AG04449 (cell line): Measurements from ENCODE around the gene HK1.
"Not testable (repeated sequence)": the region's sequence is repeated elsewhere in the genome, so short reads cannot be mapped to it uniquely, and the experiment has no call there.

ENCODE experiments used
- CTCF ChIA-PET: fragments of 350-600 bp; formaldehyde crosslinking; extraction: SDS; loops from one replicate; lab custom pipeline; 2021; ENCODE audit warnings: antibody characterized with exemption; lab: Yijun Ruan, JAX
- POLR2A ChIA-PET: fragments of 400-600, 350-600 bp; formaldehyde crosslinking; extraction: SDS; loops from one replicate; lab custom pipeline; 2020; ENCODE audit warnings: antibody characterized with exemption, inconsistent platforms; lab: Yijun Ruan, JAX
- DNase-seq: peaks from one replicate; pipeline ENCODE4 v3.0.0-alpha.2; 2010; ENCODE audit warnings: low read depth, low spot score
- H3K4me3 ChIP-seq: 2 replicates; pipeline ENCODE4 v1.5.1; 2011; ENCODE audit warnings: low read depth, mild to moderate bottlenecking, control low read depth, low read length
- CTCF ChIP-seq: IDR thresholded peaks from one replicate; pipeline ENCODE4 v1.5.1; 2011; ENCODE audit warnings: mild to moderate bottlenecking, moderate library complexity, low read length, control low read depth, inconsistent platforms; ENCODE audit not compliant: insufficient read depth; ENCODE audit errors: missing control alignments

Gene HK1

GRCh38 chr10:69270990-69271389 lies 7.3 kb upstream of the HK1 start:
- TF ChIP-seq CTCF = no peak
- ChIA-PET CTCF (interaction anchor here (0.6 kb wide), 1 partner anchor 133 kb away, joined by 3 read pairs; no protein-coding TSS in a partner anchor), POLR2A (no interaction called here)
- no peak for DNase-seq
- no peak overlapping the region for H3K4me3 ChIP-seq

- no peak for TF ChIP-seq CTCF
- no peak overlapping the region for H3K4me3 ChIP-seq
- DNase-seq = no peak
- ChIA-PET POLR2A (no interaction called here), CTCF (interaction anchor here (0.9 kb wide), 1 partner anchor 120 kb away, joined by 3 read pairs; no protein-coding TSS in a partner anchor)
Observed at GRCh38 chr10:69272624-69273023, 5.7 kb upstream of the HK1 start.

- H3K4me3 ChIP-seq = no peak overlapping the region
- CTCF ChIA-PET = no interaction called here
- DNase-seq = no peak
- POLR2A ChIA-PET = no interaction called here
- TF ChIP-seq CTCF = no peak
Observed at GRCh38 chr10:69275444-69275843, 2.9 kb upstream of the HK1 start.

- CTCF ChIA-PET = no interaction called here
- DNase-seq = no peak
- POLR2A ChIA-PET = no interaction called here
Observed at GRCh38 chr10:69276503-69276902, 1.8 kb upstream of the HK1 start.

GRCh38 chr10:69279110-69279509 lies 814 bp downstream of the HK1 start:
- DNase-seq = no peak
- ChIA-PET POLR2A (interaction anchor here (1.3 kb wide), 1 partner anchor 10 kb away, joined by 3 read pairs; no protein-coding TSS in a partner anchor), CTCF (interaction anchor here (1.1 to 1.6 kb wide), 3 partner anchors 9 to 129 kb away, joined by 3 to 4 read pairs (median 3); no protein-coding TSS in a partner anchor)
- no peak overlapping the region for H3K4me3 ChIP-seq
- no peak for TF ChIP-seq CTCF

More at GRCh38 chr10:69276503-69276902, 1.8 kb upstream of the HK1 start:
- no peak for TF ChIP-seq CTCF
- H3K4me3 ChIP-seq = no peak overlapping the region

- TF ChIP-seq CTCF = no peak
- H3K4me3 ChIP-seq = no peak overlapping the region
- POLR2A ChIA-PET = no interaction called here
- no peak for DNase-seq
- CTCF ChIA-PET = interaction anchor here (0.9 kb wide), 1 partner anchor 12 kb away, joined by 3 read pairs; no protein-coding TSS in a partner anchor
Observed at GRCh38 chr10:69281507-69282413, 3.5 kb downstream of the HK1 start.

- DNase-seq, POLR2A ChIA-PET, H3K4me3 ChIP-seq, CTCF ChIA-PET: not testable (repeated sequence)
Observed at GRCh38 chr10:69284402-69284801, 6.1 kb downstream of the HK1 start.
